HG03045 (cell line): ENCODE data around the gene MYO1E.
"Not testable (repeated sequence)": the region's sequence is repeated elsewhere in the genome, so short reads cannot be mapped to it uniquely, and the experiment has no call there.

Experiments
- ATAC-seq: cut with Tn5 transposase; IDR thresholded peaks from one replicate; pipeline ENCODE4 v1.9.1; 2021; ENCODE audit warnings: mild to moderate bottlenecking, moderate library complexity; ENCODE audit not compliant: unreplicated experiment

The MYO1E gene

DNA sequence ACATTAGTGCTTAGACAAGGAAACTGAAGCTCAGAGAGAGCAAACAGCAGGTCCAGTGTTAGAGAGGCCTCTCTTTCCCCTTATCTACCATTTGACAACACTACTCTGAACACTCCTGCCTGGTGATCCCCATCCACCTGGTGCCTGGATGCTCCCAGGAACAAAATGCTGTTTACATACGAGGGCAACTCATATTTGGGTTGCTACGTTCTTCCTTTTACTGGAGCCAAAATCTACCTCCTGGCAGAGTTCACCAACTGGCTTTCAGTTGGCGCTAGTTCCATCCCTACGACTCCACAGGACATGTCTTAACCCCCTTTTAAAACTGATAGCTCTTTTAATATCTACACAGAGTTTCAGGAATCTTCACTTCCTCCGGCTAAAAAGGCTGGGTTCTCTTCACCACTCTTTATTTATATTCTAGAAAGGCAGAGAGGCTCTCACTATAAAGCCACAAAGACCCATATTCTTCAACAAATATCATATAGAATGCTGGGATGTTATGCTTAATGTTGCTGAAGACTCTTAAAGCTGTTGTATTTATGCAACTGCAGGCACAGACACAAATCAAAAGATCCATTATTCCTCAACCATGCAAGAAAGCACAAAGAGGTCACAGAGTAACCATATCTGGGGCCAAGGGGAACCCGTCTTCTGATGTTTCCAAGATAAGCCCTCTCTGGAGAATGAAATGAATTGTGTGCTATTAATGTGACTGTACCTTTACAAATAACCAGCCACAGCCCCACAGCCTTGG lies 219.8 kb downstream of the MYO1E start:
- no peak for ATAC-seq

DNA sequence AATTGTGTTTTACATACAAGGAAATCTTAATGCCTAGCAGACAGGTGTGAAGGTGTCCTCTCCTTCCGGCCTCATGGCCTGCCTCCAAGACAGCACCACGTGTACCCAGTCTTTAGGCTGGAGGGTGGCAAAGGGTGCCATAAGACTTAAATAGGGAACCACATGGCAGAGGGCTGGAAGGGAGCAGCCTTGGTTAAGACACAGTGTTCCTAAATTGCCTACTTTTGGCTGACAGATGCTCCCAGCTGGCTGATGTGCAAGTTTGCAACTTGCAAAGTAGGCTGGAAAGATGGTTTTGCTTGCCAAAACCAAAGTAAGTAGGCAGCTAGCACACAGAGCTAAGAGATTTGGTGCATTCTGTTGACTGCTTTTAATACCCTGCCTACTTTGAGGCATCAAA lies 222.5 kb downstream of the MYO1E start:
- ATAC-seq = no peak

DNA sequence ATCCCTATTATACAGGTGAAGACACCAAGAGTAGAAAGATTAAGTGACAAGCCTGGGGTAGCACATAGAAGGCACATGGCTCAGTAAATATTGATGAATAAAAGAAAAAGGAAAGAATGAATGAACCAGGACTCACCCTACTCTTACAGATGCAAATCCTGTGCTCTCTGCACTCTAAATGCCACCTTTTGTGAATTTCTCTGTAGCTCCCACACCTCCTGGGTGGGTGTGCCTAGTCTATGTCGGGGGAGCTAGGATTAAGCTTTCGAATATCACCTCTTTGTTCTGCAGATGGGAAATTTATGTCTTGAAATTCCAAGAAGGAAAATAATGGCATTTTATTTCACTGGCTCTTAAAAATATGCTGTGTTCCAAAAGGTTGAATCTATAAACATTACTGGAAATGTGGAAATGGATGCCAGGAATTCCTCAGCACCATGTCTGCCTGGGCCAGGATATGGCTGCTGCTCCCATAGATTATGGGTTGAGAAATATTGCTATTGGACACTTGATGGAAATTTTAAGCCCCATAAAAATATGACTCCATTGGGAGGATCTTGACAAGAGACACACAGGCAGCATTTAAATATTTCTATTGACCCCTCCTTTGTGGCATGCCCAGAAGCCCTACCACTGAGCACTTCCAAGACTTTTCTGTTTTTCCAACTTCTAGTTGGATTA lies 224.4 kb downstream of the MYO1E start:
- no peak for ATAC-seq

DNA sequence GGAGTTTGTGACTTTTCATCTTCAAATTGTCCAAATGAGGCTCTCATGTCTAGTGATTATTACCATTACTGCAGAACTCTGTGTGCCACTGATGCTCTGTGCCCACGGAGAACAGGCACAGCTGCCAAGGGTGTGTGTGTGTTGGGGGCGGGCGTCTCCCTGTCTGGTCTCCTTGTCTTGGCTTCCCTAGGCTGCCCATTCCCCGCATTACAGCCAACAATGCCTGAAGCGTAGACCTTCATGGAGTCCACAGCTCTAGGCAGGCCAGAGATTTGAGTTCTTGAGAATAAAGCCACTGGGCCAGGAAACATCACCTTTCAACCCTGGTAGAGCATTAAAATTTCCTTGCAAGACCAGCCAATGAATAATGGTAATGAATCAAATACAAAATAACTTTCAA lies 225.0 kb downstream of the MYO1E start:
- no peak for ATAC-seq

DNA sequence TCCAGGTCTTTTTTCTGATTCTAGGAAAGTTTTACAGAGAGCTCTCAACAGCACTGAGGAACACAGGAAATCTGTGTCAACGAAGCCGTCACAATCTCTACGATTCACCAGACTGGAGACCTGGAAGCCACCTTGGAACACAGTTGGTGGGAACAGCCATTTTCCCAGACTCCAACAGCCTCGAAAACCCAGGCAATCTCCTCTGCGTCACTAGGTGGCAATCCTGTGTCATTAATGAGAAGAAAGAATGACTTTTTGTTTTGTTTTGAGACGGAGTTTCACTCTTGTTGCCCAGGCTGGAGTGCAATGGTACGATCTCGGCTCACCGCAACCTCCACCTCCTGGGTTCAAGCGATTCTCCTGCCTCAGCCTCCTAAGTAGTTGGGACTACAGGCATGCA lies 228.1 kb downstream of the MYO1E start:
- ATAC-seq = not testable (repeated sequence)

DNA sequence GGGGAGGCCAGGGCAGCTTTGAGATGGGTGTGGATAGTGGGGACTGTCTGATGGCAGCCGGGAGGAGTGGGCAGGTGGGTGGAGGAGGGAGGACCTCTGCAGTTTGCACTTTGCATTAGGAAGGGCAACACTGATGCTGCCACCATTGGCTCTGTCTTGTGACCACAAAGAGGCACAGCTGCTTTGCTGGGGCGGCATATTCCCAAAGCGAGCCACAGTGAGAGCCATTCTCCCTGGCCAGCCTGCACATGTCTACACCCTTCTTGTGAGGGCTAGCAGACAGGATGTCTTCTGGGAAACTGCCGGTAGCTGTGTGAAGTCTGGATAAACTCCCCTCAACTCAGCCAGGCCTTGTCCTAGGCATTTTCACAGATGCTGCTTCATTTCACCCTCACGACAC lies 229.4 kb downstream of the MYO1E start:
- ATAC-seq = no peak

DNA sequence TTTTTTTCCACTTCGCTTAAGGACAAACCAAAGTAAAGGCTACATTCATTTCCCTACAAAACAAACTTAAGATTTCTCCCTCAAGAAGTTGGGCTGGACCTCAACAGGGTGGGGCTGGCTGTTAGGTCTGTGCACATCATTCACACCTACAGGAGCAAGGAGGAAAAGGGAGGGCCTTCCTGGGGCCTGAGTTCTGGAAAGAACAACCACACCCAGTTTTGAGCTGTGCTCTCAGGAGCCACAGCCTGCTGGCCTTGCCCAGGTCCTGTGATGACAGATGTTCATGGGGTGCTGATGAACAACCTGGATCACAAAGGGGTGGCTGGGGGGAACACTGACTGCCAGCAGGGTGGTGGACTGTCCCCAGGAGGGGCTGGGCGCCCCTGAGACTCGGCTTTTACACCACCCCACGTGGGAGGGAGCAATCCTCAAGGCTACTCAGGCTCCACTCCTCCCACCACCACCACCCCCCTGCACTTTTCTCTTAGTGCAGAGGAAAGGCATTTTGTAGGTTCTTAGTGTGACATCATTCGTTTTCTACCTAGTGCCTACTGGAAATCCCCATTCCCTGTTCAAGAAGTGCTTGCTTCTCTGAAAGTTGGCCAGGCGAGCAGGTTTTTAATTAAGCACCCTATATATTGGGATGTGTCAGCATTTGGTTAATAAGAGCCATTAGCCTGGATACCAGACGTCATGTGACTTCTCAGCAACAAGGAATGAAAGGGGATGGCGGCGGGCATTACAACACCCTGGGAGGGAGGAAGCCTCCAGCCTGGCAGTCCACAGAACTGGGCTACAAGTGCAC lies 232.0 kb downstream of the MYO1E start:
- no peak for ATAC-seq

DNA sequence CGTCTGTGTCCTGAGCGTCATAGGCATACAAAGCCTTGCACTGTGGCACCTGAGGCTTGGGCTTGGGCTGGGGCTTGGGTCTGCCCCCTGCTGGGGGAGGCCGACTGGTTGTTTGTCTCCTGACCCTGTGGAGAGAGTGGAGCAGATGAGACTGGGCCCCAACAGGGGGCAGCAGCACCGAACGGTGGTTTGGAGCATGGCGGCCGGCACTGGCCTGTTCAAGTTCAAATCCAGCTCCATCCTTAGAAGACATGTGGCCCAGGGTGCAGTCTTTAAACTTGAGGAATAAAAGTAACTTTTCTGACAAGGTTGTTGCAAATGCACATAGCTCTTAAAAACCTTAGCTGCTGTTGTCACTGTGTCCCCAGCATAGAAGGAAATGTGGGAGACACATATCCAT lies 234.4 kb downstream of the MYO1E start:
- no peak for ATAC-seq

DNA sequence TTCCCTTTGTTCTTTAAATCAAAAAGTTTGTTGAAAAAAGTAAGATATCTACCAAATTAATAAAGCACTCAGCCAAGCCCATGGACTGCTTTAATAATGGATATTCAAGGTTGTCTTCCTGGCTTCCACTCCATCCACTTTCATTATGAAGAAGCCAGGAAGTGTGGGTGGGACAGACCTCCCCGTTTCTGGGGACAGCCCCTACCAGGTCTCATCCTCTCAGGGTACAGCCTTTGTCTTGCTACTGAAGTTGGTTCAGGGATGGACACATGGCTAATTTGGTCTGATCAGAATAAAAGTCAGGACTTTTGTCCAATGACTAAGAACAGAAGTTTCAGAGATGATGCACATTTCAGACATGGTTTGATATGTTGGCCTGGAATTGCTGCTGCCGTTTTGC lies 235.1 kb downstream of the MYO1E start:
- ATAC-seq = no peak

DNA sequence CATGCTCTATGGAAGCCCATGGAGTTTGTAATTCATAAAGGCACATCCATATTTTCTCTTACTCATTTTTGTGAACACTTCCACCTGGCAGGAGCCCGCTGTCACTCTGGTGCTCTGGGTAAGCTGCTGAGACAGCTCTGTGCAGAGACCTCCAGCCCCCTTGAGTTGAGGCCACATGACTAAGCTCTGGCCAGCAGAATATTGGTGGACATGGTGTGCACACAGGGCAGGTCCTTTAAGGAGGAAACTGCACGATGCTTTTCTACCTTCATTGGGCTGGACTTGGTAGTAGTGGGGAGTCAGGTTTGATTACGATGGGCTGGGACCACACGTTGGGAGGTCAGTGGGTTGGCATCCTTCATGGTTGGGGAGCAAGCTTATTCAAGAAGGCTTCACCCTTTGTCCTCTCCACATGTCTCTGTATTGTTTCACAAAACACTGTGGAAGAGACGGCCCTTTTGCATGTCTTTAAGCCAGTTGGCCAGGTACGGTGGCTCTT lies 238.7 kb downstream of the MYO1E start:
- no peak for ATAC-seq

DNA sequence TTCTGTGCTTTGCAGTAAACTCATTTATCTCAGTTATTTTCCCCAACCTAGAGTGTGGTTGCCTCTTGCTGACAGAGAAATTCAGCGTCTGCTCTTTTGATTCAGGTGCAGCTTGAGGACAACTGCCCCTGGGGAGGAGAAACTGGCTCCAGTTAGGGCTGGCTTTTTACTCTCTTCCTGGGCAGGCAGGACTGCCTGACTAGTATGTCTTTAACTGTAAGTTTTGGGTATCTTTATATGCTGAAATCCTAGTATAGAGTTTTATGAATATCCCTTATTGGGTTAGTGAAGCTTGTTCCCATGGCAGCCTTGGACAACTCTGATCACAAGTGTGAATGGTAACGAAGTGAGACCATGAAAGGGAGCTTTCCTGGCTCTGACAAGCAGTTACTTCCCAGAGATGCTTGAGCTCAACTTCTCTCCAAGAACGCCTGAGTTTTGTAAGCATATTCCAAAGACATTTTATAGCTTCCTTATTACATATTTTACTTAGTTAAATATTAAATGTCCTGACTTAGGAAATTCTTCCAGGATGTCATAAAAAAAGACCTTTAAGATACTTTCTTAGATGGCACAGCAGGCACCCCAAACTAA lies 240.6 kb downstream of the MYO1E start:
- no peak for ATAC-seq

DNA sequence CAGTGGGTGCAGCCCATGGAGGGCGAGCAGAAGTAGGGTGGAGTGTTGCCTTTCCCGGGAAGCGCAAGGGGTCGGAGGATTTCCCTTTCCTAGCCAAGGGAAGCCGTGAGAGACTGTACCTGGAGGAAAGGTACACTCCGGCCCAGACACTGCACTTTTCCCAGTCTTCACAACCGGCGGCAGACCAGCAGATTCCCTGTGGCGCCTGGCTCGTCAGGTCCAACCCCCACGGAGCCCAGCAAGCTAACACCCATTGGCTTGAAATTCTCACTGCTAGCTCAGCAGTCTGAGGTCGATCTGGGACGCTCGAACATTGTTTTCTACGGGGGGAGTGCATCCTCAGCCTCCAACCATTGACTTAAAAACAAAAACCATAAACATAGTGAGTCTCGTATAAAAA lies 241.2 kb downstream of the MYO1E start:
- no peak for ATAC-seq

DNA sequence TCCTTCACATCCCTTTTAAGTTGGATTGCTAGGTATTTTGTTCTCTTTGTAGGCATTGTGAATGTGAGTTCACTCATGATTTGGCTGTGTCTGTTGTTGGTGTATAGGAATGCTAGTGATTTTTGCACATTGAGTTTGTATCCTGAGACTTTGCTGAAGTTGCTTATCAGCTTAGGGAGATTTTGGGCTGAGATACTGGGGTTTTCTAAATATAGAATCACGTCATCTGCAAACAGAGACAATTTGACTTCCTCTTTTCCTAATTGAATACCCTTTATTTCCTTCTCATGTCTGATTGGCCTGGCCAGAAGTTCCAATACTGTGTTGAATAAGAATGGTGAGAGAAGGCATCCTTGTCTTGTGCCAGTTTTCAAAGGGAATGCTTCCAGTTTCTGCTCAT lies 245.4 kb downstream of the MYO1E start:
- ATAC-seq = not testable (repeated sequence)

DNA sequence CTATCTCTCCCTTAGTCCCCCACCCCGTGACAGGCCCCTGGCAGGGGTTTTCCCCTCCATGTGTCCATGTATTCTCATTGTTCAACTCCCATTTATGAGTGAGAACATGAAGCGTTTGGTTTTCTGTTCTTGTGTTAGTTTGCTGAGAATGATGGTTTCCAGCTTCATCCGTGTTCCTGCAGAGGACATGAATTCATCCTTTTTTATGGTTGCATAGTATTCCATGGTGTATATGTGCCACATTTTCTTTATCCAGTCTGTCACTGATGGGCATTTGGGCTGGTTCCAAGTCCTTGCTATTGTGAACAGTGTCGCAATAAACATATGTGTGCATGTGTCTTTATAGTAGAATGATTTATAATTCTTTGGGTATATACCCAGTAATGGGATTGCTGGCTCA lies 247.0 kb downstream of the MYO1E start:
- ATAC-seq = not testable (repeated sequence)

DNA sequence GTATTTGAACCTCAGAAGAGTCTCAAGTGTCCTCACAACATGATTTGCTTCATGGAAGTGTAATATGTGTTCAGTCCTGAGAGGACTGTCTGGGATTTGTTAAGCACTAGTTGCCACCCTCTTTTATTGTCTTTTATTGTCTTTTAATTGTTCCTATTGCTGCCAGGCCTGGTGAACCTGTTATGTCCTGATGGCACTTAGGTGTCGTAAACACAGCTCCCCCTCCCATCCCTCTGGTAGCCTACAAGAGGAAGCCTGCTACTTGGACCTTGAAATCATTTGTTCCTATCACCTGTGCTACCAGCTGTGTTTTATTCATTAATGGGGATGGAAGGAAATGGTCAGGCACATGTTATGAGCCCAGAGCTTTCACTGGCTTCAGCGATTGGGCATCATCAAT lies 248.4 kb downstream of the MYO1E start:
- no peak for ATAC-seq

DNA sequence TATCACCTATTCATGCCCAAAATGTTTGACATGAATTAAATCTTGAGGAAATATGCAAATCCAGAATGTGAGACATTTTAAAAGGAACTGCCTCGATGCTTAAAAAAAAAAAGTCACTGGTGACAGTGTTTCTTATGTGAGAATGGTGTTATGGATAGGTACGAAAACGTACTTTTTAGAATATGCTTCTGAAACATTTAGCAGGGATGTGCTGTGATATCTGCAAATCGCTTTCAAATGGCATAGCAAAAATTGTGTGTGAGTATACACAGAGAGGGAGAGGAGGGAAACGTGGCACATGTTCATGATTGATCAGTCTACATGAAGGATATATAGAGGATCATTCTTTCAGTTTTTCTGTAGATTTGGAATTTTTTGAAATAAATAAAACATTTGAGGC lies 251.7 kb downstream of the MYO1E start:
- ATAC-seq = no peak

DNA sequence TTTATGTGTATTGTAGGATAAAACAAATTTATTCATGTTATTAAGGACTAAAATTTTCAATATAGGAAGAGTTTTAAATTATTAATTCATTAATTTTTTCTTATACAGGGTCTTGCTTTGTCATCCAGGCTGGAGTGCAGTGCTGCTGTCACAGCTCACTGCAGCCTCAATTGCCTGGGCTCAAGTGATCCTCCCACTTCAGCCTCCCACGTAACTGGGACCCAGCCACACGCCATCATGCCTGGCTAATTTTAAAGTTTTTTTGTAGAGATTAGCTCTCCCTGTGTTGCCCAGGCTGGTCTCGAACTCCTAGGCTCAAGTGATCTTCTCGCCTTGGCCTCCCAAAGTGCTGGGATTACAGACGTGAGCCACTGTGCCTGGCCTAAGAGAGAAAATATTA lies 253.0 kb downstream of the MYO1E start:
- ATAC-seq = no peak

DNA sequence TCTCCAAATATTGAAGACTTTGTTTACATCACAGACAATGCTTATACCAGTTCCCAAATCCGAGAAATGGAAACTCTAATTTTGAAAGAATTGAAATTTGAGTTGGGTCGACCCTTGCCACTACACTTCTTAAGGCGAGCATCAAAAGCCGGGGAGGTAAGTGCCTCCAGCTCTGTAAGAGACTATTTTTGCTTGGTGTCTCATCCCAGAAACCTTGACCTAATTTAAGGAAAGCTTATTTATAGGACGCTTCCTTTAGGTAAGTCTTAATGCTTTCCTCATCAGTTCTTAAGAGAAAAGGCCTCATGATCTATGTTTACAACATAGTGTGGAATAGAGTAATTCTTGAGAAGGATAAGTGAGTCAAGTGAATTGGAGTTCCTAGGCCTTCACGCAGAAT lies 255.9 kb downstream of the MYO1E start:
- ATAC-seq = no peak

DNA sequence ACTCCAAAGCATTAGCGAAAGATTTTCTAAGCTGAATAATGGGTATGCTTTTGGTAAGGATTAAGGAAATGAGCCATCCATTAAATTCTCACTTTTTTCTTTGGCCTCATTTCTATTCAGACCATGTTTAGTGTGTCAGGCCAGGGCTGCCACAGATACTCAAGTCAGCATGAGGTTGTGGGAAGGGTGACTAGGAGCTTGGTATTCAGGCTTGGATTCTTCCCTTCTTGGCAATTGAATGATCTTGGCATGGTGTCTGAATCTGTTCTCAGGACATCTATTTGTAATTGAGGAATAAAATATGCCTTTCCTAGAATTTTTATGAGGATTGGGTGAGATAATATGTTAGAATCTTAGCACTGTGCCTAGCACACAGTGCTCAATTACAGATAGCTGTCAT lies 256.5 kb downstream of the MYO1E start:
- no peak for ATAC-seq

DNA sequence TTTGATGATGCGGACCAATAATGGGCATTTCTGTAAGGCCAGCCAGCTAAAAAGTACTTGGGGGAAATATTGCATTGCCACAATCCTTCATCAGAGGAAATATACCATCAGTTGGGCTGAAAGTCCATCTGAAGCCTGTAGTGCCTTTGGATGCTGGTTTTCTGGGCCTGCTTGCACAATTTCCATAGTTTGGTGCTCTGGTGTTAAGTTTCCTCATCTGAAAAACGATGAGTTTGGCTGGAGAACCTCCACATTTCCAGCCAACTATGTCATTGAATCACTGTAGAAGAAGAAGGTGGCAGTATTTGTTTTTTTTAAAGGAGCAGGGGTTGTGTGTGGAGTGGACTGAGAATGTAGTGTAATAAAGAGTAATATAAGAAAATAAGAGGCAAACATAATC lies 257.6 kb downstream of the MYO1E start:
- ATAC-seq = no peak

DNA sequence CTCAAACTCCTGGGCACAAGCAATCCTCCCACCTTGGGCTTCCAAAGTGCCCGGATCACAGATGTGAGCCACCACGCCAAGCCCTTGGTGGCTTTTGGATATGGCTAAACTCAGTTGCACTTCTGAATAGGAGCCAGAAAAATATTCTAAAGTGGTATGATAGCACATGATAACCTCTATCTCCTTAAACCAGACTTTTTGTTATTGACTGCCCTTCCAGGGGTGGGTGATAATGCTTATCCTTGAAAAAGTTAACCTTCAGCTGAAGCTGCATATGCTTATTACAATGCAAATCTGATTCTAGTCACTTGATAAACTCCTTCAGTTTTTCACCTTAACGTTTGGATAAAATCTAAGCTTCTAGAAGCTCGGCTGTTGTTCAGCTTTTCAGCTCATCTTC lies 261.4 kb downstream of the MYO1E start:
- ATAC-seq = no peak
